Left hindlimb (tissue), 1 donor: ENCODE data around the gene TST.
A peak's percentile ranks its signal among the peaks of the same experiment; 100 is the strongest.

Experiments used
- DNase-seq: peaks from one replicate; pipeline ENCODE4 v3.0.0-alpha.2; 2018

The TST gene

GRCh38 chr22:37053310-37054055 is 34.2 kb upstream of the TST start:
- peak; percentile 34 for DNase-seq

- no peak for DNase-seq
These were observed 33.4 kb upstream of the TST start for GRCh38 chr22:37052386-37053309.

- DNase-seq, result peak; percentile 82
These were observed 32.4 kb upstream of the TST start, which contains the start of gene KCTD17 for GRCh38 chr22:37051391-37052385. Gene KCTD17 (plus strand): TSS chr22:37051742. CDS start chr22:37051761, 19 bp downstream.

GRCh38 chr22:37050913-37051312 is 31.7 kb upstream of the TST start:
- DNase-seq, result no peak

GRCh38 chr22:37049224-37049623 is 30.0 kb upstream of the TST start:
- peak; percentile 10 for DNase-seq

- DNase-seq, result peak; percentile 5
These were observed 28.9 kb upstream of the TST start for GRCh38 chr22:37048133-37048532.

GRCh38 chr22:37047006-37047405 is 27.8 kb upstream of the TST start:
- peak; percentile 8 for DNase-seq

- DNase-seq, result no peak
These were observed 27.3 kb upstream of the TST start for GRCh38 chr22:37046589-37046988.

- DNase-seq, result peak; percentile 13
These were observed 26.7 kb upstream of the TST start for GRCh38 chr22:37045958-37046357.

GRCh38 chr22:37044634-37045625 is 25.7 kb upstream of the TST start:
- peak; percentile 16 for DNase-seq

- peak; percentile 47 for DNase-seq
These were observed 24.7 kb upstream of the TST start for GRCh38 chr22:37043828-37044538.

- DNase-seq, result peak; percentile 19
These were observed 24.1 kb upstream of the TST start for GRCh38 chr22:37043209-37043827.

- DNase-seq, result no peak
These were observed 20.2 kb upstream of the TST start for GRCh38 chr22:37039466-37039865.

GRCh38 chr22:37037669-37038068 is 18.4 kb upstream of the TST start:
- no peak for DNase-seq

- DNase-seq, result no peak
These were observed 17.6 kb upstream of the TST start for GRCh38 chr22:37036655-37037377.

- DNase-seq, result no peak
These were observed 14.6 kb upstream of the TST start for GRCh38 chr22:37033605-37034430.

GRCh38 chr22:37032535-37033460 is 13.6 kb upstream of the TST start:
- DNase-seq, result no peak
